Neural progenitor cell (in vitro differentiated cells): ENCODE data around the gene CROCC2. TPM values are rescaled to one million over a fixed set of nuclear protein-coding genes. Genes with fewer than 3 reads are reported as not detected.

Source experiments
- DNase-seq: peaks from one replicate; pipeline ENCODE4 v3.0.0-alpha.2; 2016; ENCODE audit warnings: low spot score
- H2AFZ ChIP-seq: fragments of 200-600 bp; sonication (generic); replicated peaks from 2 replicates; pipeline ENCODE4 v1.6.1; 2016; ENCODE audit warnings: antibody characterized with exemption
- H3F3A ChIP-seq: fragments of 200-600 bp; sonication (generic); 2 replicates; pipeline ENCODE4 v1.6.1; 2016; ENCODE audit warnings: antibody characterized with exemption, low read depth
- H3K27ac ChIP-seq: fragments of 200-600 bp; sonication (generic); 2 replicates; pipeline ENCODE4 v1.5.1; 2016; ENCODE audit warnings: mild to moderate bottlenecking
- H3K27me3 ChIP-seq: fragments of 200-600 bp; sonication (generic); 2 replicates; pipeline ENCODE4 v1.6.1; 2016; ENCODE audit warnings: mild to moderate bottlenecking, moderate library complexity
- H3K36me3 ChIP-seq: fragments of 200-600 bp; sonication (generic); 2 replicates; pipeline ENCODE4 v1.5.1; 2016
- H3K4me1 ChIP-seq: fragments of 200-600 bp; sonication (generic); 2 replicates; pipeline ENCODE4 v1.6.1; 2016; ENCODE audit warnings: mixed run types
- H3K4me2 ChIP-seq: fragments of 200-600 bp; sonication (generic); 2 replicates; pipeline ENCODE4 v1.6.1; 2016
- H3K4me3 ChIP-seq: fragments of 200-600 bp; sonication (generic); 2 replicates; pipeline ENCODE4 v1.5.1; 2016
- H3K79me2 ChIP-seq: fragments of 200-600 bp; sonication (generic); 2 replicates; pipeline ENCODE4 v1.6.1; 2016; ENCODE audit warnings: low read depth
- H3K9ac ChIP-seq: fragments of 200-600 bp; sonication (generic); 2 replicates; pipeline ENCODE4 v1.6.1; 2016
- H3K9me3 ChIP-seq: fragments of 200-600 bp; sonication (generic); 2 replicates; pipeline ENCODE4 v1.5.1; 2016; ENCODE audit warnings: low read depth
- H4K20me1 ChIP-seq: fragments of 200-600 bp; sonication (generic); 2 replicates; pipeline ENCODE4 v1.6.1; 2016; ENCODE audit warnings: low read depth
- H3K27ac Mint-ChIP-seq: 3 replicates; pipeline ENCODE4 v1.8.0; 2021; ENCODE audit warnings: mixed read lengths
- H3K27me3 Mint-ChIP-seq: 2 replicates; pipeline ENCODE4 v1.8.0; 2022; ENCODE audit warnings: low read depth, mild to moderate bottlenecking, inconsistent platforms, moderate library complexity, mixed read lengths; ENCODE audit not compliant: insufficient read depth
- H3K36me3 Mint-ChIP-seq: 3 replicates; pipeline ENCODE4 v1.8.0; 2021; ENCODE audit warnings: mixed read lengths
- H3K4me1 Mint-ChIP-seq: 3 replicates; pipeline ENCODE4 v1.8.0; 2021; ENCODE audit warnings: mixed read lengths
- H3K4me3 Mint-ChIP-seq: 3 replicates; pipeline ENCODE4 v1.8.0; 2021; ENCODE audit warnings: mild to moderate bottlenecking, moderate library complexity, mixed read lengths
- H3K9me3 Mint-ChIP-seq: 3 replicates; pipeline ENCODE4 v1.8.0; 2020; ENCODE audit warnings: mixed read lengths
- EZH2 ChIP-seq: fragments of 200-600 bp; sonication (generic); IDR thresholded peaks from 2 replicates; pipeline ENCODE4 v1.6.1; 2017; ENCODE audit warnings: antibody characterized with exemption, mild to moderate bottlenecking, moderate library complexity
- EZH2phosphoT487 ChIP-seq: fragments of 200-600 bp; sonication (generic); IDR thresholded peaks from 2 replicates; pipeline ENCODE4 v1.6.1; 2017; ENCODE audit warnings: antibody characterized with exemption
- total RNA-seq: library from RNA; depleted of rRNA; stranded (reverse); fragments of >200 nt; gene quantifications from 2 replicates; pipeline ENCODE4 v1.2.3, GENCODE V29; 2015; ENCODE audit warnings: low replicate concordance
- TF ChIP-seq, protein P1 (sequence below): fragments of 200-600 bp; sonication (generic); IDR thresholded peaks from 2 replicates; pipeline ENCODE4 v1.5.1; 2017; ENCODE audit warnings: antibody characterized with exemption, mild to moderate bottlenecking

CROCC2 gene
- total RNA-seq, 1 donor from 2014 or later, result not detected

GRCh38 chr2:240998706-240998994 lies 92.5 kb downstream of the CROCC2 start:
- peaks cover 61% of the 10 kb centered on the region for H3K27me3 ChIP-seq
- TF ChIP-seq, protein P1, sequence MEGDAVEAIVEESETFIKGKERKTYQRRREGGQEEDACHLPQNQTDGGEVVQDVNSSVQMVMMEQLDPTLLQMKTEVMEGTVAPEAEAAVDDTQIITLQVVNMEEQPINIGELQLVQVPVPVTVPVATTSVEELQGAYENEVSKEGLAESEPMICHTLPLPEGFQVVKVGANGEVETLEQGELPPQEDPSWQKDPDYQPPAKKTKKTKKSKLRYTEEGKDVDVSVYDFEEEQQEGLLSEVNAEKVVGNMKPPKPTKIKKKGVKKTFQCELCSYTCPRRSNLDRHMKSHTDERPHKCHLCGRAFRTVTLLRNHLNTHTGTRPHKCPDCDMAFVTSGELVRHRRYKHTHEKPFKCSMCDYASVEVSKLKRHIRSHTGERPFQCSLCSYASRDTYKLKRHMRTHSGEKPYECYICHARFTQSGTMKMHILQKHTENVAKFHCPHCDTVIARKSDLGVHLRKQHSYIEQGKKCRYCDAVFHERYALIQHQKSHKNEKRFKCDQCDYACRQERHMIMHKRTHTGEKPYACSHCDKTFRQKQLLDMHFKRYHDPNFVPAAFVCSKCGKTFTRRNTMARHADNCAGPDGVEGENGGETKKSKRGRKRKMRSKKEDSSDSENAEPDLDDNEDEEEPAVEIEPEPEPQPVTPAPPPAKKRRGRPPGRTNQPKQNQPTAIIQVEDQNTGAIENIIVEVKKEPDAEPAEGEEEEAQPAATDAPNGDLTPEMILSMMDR, result no peak
- TF ChIP-seq EZH2phosphoT487 (no peak), EZH2 (no peak)
- H3K9ac ChIP-seq, result no peak overlapping the region
- Mint-ChIP-seq H3K36me3 (peaks cover 3% of the 10 kb centered on the region), H3K4me1 (peaks cover 20% of the 10 kb centered on the region), H3K27ac (no peak overlapping the region), H3K4me3 (no peak overlapping the region), H3K27me3 (peaks cover 18% of the 10 kb centered on the region), H3K9me3 (peaks cover 10% of the 10 kb centered on the region)
- DNase-seq, result no peak
- peaks cover 4% of the 10 kb centered on the region for H3K4me1 ChIP-seq
- H2AFZ ChIP-seq, result peak overlapping the region; percentile 17
- H3K4me3 ChIP-seq, result peak overlapping the region; percentile 46
- no peak overlapping the region for H3K27ac ChIP-seq
- peak overlapping the region; percentile 78 for H3K4me2 ChIP-seq
- H3K36me3 ChIP-seq, result no peaks in the 10 kb centered on the region
- no peaks in the 10 kb centered on the region for H3F3A ChIP-seq
- H3K9me3 ChIP-seq, result no peaks in the 10 kb centered on the region
- no peaks in the 10 kb centered on the region for H3K79me2 ChIP-seq
- peaks cover 5% of the 10 kb centered on the region for H4K20me1 ChIP-seq

DNA sequence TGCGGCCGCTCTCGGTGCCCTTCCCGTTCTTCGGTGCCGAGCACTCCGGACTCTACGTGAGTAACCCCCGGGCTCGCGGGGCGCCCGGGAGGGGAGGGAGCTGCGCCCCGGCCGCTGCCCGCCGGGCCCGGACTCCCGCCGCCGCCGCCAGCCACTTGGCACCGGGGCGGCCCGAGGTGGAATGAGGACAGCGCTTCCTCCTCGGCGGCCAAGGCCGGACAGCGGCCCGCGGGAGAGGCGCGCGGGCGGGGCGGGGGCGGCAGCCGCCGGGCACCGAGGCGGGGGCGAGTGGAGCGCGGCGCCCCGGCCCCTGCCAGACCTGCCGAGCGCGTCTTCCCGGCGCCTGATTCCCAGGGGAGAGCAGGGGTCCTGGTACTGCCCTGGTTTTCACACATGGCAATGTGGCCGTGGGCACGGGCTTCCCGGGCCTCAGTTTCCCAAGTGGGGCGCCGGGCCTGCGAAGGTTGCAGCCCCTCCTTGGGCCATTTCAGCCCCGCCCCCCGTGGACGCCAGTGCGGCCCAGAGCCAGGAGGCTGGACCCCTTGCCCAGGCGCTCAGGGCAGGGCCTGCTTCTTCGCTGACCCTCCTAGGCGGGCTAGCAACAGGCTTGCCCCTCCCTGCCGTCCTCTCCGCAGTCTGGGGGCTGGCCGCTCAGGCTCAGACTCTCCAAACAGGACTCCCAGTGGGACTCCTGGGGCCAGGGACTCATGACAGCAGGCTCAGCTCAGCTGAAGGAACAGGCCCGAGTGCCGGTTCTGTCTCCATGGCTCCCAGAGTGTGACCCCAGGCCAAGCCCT lies 93.1 kb downstream of the CROCC2 start:
- Mint-ChIP-seq H3K36me3 (peaks cover 3% of the 10 kb centered on the region), H3K4me1 (peaks cover 20% of the 10 kb centered on the region), H3K27me3 (peaks cover 18% of the 10 kb centered on the region), H3K9me3 (peaks cover 15% of the 10 kb centered on the region), H3K27ac (no peak overlapping the region), H3K4me3 (peak overlapping the region; percentile 43)
- Histone ChIP-seq H3K79me2 (no peaks in the 10 kb centered on the region), H3K4me2 (peak overlapping the region; percentile 78), H3K36me3 (no peaks in the 10 kb centered on the region), H3K27ac (no peak overlapping the region), H3K9me3 (no peaks in the 10 kb centered on the region), H2AFZ (peak overlapping the region; percentile 17), H3K4me1 (peaks cover 2% of the 10 kb centered on the region), H4K20me1 (peaks cover 5% of the 10 kb centered on the region), H3K27me3 (peaks cover 61% of the 10 kb centered on the region), H3K4me3 (peak overlapping the region; percentile 46), H3F3A (no peaks in the 10 kb centered on the region), H3K9ac (no peak overlapping the region)
- DNase-seq, result peak; percentile 53
- TF ChIP-seq, protein P1, result no peak
- TF ChIP-seq EZH2phosphoT487 (peak; percentile 80), EZH2 (peak; percentile 69)

- Mint-ChIP-seq H3K27ac (no peak overlapping the region), H3K36me3 (peaks cover 3% of the 10 kb centered on the region)
- DNase-seq, result no peak
Measured at GRCh38 chr2:240999873-241000541, 93.9 kb downstream of the CROCC2 start.

More at GRCh38 chr2:240999873-241000541, 93.9 kb downstream of the CROCC2 start:
- Histone ChIP-seq H3K79me2 (no peaks in the 10 kb centered on the region), H2AFZ (no peak overlapping the region), H3K4me1 (no peaks in the 10 kb centered on the region), H3K27me3 (peaks cover 61% of the 10 kb centered on the region), H3K9me3 (no peaks in the 10 kb centered on the region), H4K20me1 (peaks cover 5% of the 10 kb centered on the region), H3K27ac (no peak overlapping the region), H3K4me3 (no peak overlapping the region), H3K9ac (no peak overlapping the region), H3K4me2 (no peak overlapping the region), H3F3A (no peaks in the 10 kb centered on the region), H3K36me3 (no peaks in the 10 kb centered on the region)
- H3K27me3 Mint-ChIP-seq, result peaks cover 18% of the 10 kb centered on the region
- H3K9me3 Mint-ChIP-seq, result peaks cover 17% of the 10 kb centered on the region
- peak overlapping the region; percentile 24 for H3K4me3 Mint-ChIP-seq
- peaks cover 20% of the 10 kb centered on the region for H3K4me1 Mint-ChIP-seq
- TF ChIP-seq, protein P1, result no peak
- TF ChIP-seq EZH2phosphoT487, result no peak
- TF ChIP-seq EZH2, result no peak
